Keratinocyte (primary cell): ENCODE results near the gene FAF2. TPM values are rescaled to one million over a fixed set of nuclear protein-coding genes. Genes with fewer than 3 reads are reported as not detected.
"Not testable (repeated sequence)": the region's sequence is repeated elsewhere in the genome, so short reads cannot be mapped to it uniquely, and the experiment has no call there.

ENCODE experiments used
- DNase-seq: peaks from one replicate; pipeline ENCODE4 v3.0.0-alpha.2; 2011; ENCODE audit warnings: low read depth, missing footprints, low spot score
- FAIRE-seq: peaks from 2 replicates; lab custom pipeline; 2011; peaks lifted over from hg19 to GRCh38; lab: Jason Lieb, UNC
- H2AFZ ChIP-seq: 2 replicates; pipeline ENCODE4 v1.6.0; 2012; ENCODE audit warnings: low read length, control low read depth, inconsistent platforms; ENCODE audit not compliant: control insufficient read depth
- H3K27ac ChIP-seq: 2 replicates; pipeline ENCODE4 v1.5.1; 2011; ENCODE audit warnings: low read length; ENCODE audit not compliant: control insufficient read depth, insufficient read depth
- H3K27me3 ChIP-seq: 3 replicates; pipeline ENCODE4 v1.6.0; 2011; ENCODE audit warnings: low read length; ENCODE audit not compliant: control insufficient read depth, insufficient read depth; ENCODE audit errors: extremely low read depth
- H3K36me3 ChIP-seq, 2 experiments: 2 replicates in 1 of 2; 3 replicates in 1 of 2; pipeline ENCODE4 v1.5.1; 2011; ENCODE audit warnings: low read length in 2 of 2, mild to moderate bottlenecking in 1 of 2; ENCODE audit not compliant: control insufficient read depth in 2 of 2, insufficient read depth in 2 of 2; ENCODE audit errors: extremely low read depth in 1 of 2
- H3K4me1 ChIP-seq: 3 replicates; pipeline ENCODE4 v1.5.1; 2011; ENCODE audit warnings: low read length; ENCODE audit not compliant: control insufficient read depth, insufficient read depth; ENCODE audit errors: extremely low read depth
- H3K4me2 ChIP-seq: 3 replicates; pipeline ENCODE4 v1.6.0; 2011; ENCODE audit warnings: low read depth, low read length; ENCODE audit not compliant: control insufficient read depth, insufficient read depth; ENCODE audit errors: extremely low read depth
- H3K4me3 ChIP-seq, 3 experiments: fragments of 200-600 bp in 1 of 3; sonication (generic) in 1 of 3; 2 replicates in 2 of 3; 3 replicates in 1 of 3; pipeline ENCODE4 v1.5.1; 2011 to 2016; ENCODE audit warnings: low read length in 3 of 3, mild to moderate bottlenecking in 3 of 3, control low read depth in 2 of 3, inconsistent platforms in 1 of 3, low read depth in 1 of 3, mixed read lengths in 1 of 3, mixed run types in 1 of 3, moderate library complexity in 1 of 3; ENCODE audit not compliant: control insufficient read depth in 2 of 3, insufficient read depth in 2 of 3; ENCODE audit errors: extremely low read depth in 1 of 3
- H3K79me2 ChIP-seq: 2 replicates; pipeline ENCODE4 v1.6.0; 2012; ENCODE audit warnings: low read length; ENCODE audit not compliant: control insufficient read depth, insufficient read depth
- H3K9ac ChIP-seq: 3 replicates; pipeline ENCODE4 v1.6.0; 2011; ENCODE audit warnings: low read length; ENCODE audit not compliant: control insufficient read depth, insufficient read depth; ENCODE audit errors: extremely low read depth
- H3K9me1 ChIP-seq: 3 replicates; pipeline ENCODE4 v1.6.0; 2011; ENCODE audit warnings: low read length; ENCODE audit not compliant: control insufficient read depth, insufficient read depth; ENCODE audit errors: extremely low read depth
- H3K9me3 ChIP-seq: 2 replicates; pipeline ENCODE4 v1.5.1; 2012; ENCODE audit warnings: low read depth, low read length; ENCODE audit not compliant: control insufficient read depth
- H4K20me1 ChIP-seq: 3 replicates; pipeline ENCODE4 v1.6.0; 2011; ENCODE audit warnings: low read length; ENCODE audit not compliant: control insufficient read depth, insufficient read depth; ENCODE audit errors: extremely low read depth
- CTCF ChIP-seq, 3 experiments: IDR thresholded peaks in 1 of 3; conservative IDR thresholded peaks in 1 of 3; optimal IDR thresholded peaks in 1 of 3; 2 replicates in 2 of 3; 3 replicates in 1 of 3; pipeline versions ENCODE3 to v1.5.1; 2011; ENCODE audit warnings: low read length in 3 of 3, mild to moderate bottlenecking in 3 of 3, moderate library complexity in 2 of 3, control low read depth in 1 of 3, inconsistent platforms in 1 of 3; ENCODE audit not compliant: insufficient read depth in 2 of 3; ENCODE audit errors: extremely low read depth in 1 of 3
- EZH2 ChIP-seq: IDR thresholded peaks from one replicate; pipeline ENCODE4 v1.6.1; 2012; ENCODE audit warnings: inconsistent platforms, mild to moderate bottlenecking, low read length, moderate library complexity
- dilution Hi-C: fragments of 300-500 bp; cut with MboI; formaldehyde crosslinking; loops from one replicate; pipeline ENCODE4 v1.7.0; 2020; ENCODE audit warnings: low sequenced_read_pairs; ENCODE audit not compliant: extremely low pct_ligation_motif_present
- polyA plus RNA-seq, 5 experiments: library from polyadenylated mRNA; depleted of rRNA in 3 of 5; stranded (reverse) in 3 of 5; stranded (forward) in 1 of 5; unstranded in 1 of 5; fragments of >200 nt; gene quantifications; 1 replicate in 1 of 5; 2 replicates in 3 of 5; 3 replicates in 1 of 5; pipeline versions ENCODE4 v1.2.1 to v1.2.3, GENCODE V29; 2011 to 2012; ENCODE audit warnings: missing spikeins in 2 of 5, low read depth in 1 of 5, low replicate concordance in 1 of 5

The FAF2 gene
- polyA plus RNA-seq, 1 donor (not counting 4 experiments of a cell fraction or from before 2014, with no cell fraction given): 52.9 TPM

GRCh38 chr5:176485176-176485575, 37.0 kb downstream of the FAF2 start:
- Histone ChIP-seq H3K27ac (no peak overlapping the region), H3K27me3 (no peaks in the 10 kb centered on the region), H3K9me1 (no peaks in the 10 kb centered on the region), H3K4me2 (no peak overlapping the region), H3K4me1 (peaks cover 9% of the 10 kb centered on the region), H3K9me3 (no peaks in the 10 kb centered on the region), H4K20me1 (peaks cover 3% of the 10 kb centered on the region), H2AFZ (no peak overlapping the region), H3K9ac (no peak overlapping the region), H3K4me3 (no peak overlapping the region), H3K36me3 (peaks cover 20 to 22% of the 10 kb centered on the region in 2 experiments), H3K79me2 (peaks cover 42% of the 10 kb centered on the region)
- dilution Hi-C loops: no loop called here
- TF ChIP-seq EZH2 (no peak), CTCF (optimal IDR thresholded peaks at IDR 0.05 in 1 of 3, IDR thresholded peaks at IDR 0.05 in 1 of 3, conservative IDR thresholded peaks at IDR 0.05 in 1 of 3; ENCODE audit: extremely low read depth in 1 of 3, insufficient read depth in 2 of 3, low read length in 3 of 3) (no peak)
- DNase-seq (no peak), FAIRE-seq (no peak)

DNA sequence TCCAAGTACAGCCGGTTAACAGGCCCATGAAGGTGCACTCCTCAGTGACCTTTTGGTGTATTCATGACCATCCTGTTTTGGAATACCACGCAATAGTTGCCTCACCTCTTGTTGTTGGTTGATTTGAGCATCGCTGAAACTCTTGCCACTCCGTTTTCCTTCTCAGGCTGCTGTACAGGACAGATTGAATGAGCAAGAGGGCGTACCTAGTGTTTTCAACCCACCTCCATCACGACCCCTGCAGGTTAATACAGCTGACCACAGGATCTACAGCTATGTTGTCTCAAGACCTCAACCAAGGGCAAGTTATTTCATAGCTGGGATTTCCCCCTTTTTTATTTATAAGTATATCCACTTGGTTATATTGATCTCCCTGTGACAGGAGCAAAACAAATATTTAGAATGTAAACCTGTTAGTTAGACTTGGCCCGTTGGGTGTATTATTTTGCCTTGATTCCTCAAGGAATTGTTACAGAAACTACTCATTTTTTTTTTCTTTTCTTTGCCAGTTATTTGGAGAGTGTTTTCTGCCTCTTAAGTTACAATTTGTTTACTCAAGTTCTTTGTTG, 38.1 kb downstream of the FAF2 start:
- Histone ChIP-seq H3K4me3 (no peak overlapping the region), H3K79me2 (peaks cover 40% of the 10 kb centered on the region), H3K9me1 (no peaks in the 10 kb centered on the region), H3K27ac (no peak overlapping the region), H3K4me1 (peaks cover 12% of the 10 kb centered on the region), H3K27me3 (no peaks in the 10 kb centered on the region), H3K36me3 (peaks cover 20 to 27% of the 10 kb centered on the region in 2 experiments), H2AFZ (no peak overlapping the region), H3K9ac (no peak overlapping the region), H4K20me1 (peaks cover 3% of the 10 kb centered on the region), H3K4me2 (no peak overlapping the region), H3K9me3 (no peaks in the 10 kb centered on the region)
- FAIRE-seq: no peak
- no peak for TF ChIP-seq CTCF (optimal IDR thresholded peaks at IDR 0.05 in 1 of 3, IDR thresholded peaks at IDR 0.05 in 1 of 3, conservative IDR thresholded peaks at IDR 0.05 in 1 of 3; ENCODE audit: extremely low read depth in 1 of 3, insufficient read depth in 2 of 3, low read length in 3 of 3)
- TF ChIP-seq EZH2: no peak
- no peak for DNase-seq
- dilution Hi-C loops: no loop called here

GRCh38 chr5:176487160-176487559, 39.0 kb downstream of the FAF2 start:
- Histone ChIP-seq H3K79me2 (peaks cover 35% of the 10 kb centered on the region), H3K4me1 (peaks cover 21% of the 10 kb centered on the region), H3K36me3 (peaks cover 18 to 32% of the 10 kb centered on the region in 2 experiments)
- FAIRE-seq, H3K4me3 ChIP-seq, DNase-seq, H3K4me2 ChIP-seq, H3K9me1 ChIP-seq, H4K20me1 ChIP-seq, dilution Hi-C loops, H3K9me3 ChIP-seq, H3K27me3 ChIP-seq, H3K27ac ChIP-seq, H2AFZ ChIP-seq, H3K9ac ChIP-seq: not testable (repeated sequence)
